Measurements from ENCODE around the gene ZNF185.

ZNF185 gene

GRCh38 chrX:152946681-152947080 is 48.8 kb downstream of the ZNF185 start:
- FAIRE-seq (no peak), DNase-seq (ENCODE audit: low spot score) (no peak)
